Measurements from ENCODE around the gene CACNA1C. TPM values are rescaled to one million over a fixed set of nuclear protein-coding genes. Genes with fewer than 3 reads are reported as not detected.

The CACNA1C gene
- total RNA-seq, 2 experiments from 2014 or later = 0.05 to 0.08 TPM

- peaks cover 0 to 7% of the 10 kb centered on the region in 2 experiments for H3K27me3 ChIP-seq (ENCODE audit: control insufficient read depth in 1 of 2, insufficient read depth in 2 of 2, low read length in 2 of 2)
- no peaks in the 10 kb centered on the region for H3K4me1 ChIP-seq (ENCODE audit: insufficient read depth, low read length)
- intact Hi-C loops (cut with DNase I, micrococcal nuclease) = no loop called here
- ChIA-PET POLR2A (no interaction called here), CTCF (no interaction called here)
- Mint-ChIP-seq H3K4me3 (no peak overlapping the region), H3K27me3 (peaks cover 2% of the 10 kb centered on the region), H3K4me1 (ENCODE audit: low read depth) (no peaks in the 10 kb centered on the region), H3K9me3 (peaks cover 2% of the 10 kb centered on the region), H3K36me3 (ENCODE audit: low read depth) (no peaks in the 10 kb centered on the region), H3K27ac (no peak overlapping the region)
- H3K36me3 ChIP-seq (ENCODE audit: insufficient read depth, low read length) = no peaks in the 10 kb centered on the region
- ATAC-seq (ENCODE audit: poor library complexity) (no peak), DNase-seq (no peak)
- TF ChIP-seq CTCF (IDR thresholded peaks at IDR 0.05) = no peak
- H3K27ac ChIP-seq (ENCODE audit: low read depth in 1 of 2, low read length in 2 of 2) = no peak overlapping the region
- H3K4me3 ChIP-seq (ENCODE audit: low read length) = no peak overlapping the region
- H3K9me3 ChIP-seq (ENCODE audit: control insufficient read depth in 1 of 2, insufficient read depth in 1 of 2, low read length in 2 of 2) = peaks cover 0 to 8% of the 10 kb centered on the region in 2 experiments
Measured at GRCh38 chr12:2439332-2440100, 386.7 kb downstream of the CACNA1C start.

- H3K4me1 Mint-ChIP-seq (ENCODE audit: low read depth) = no peaks in the 10 kb centered on the region
- Histone ChIP-seq H3K27me3 (ENCODE audit: control insufficient read depth in 1 of 2, insufficient read depth in 2 of 2, low read length in 2 of 2) (peaks cover 0 to 4% of the 10 kb centered on the region in 2 experiments), H3K4me1 (ENCODE audit: insufficient read depth, low read length) (no peaks in the 10 kb centered on the region), H3K4me3 (ENCODE audit: low read length) (no peak overlapping the region), H3K36me3 (ENCODE audit: insufficient read depth, low read length) (no peaks in the 10 kb centered on the region), H3K27ac (ENCODE audit: low read depth in 1 of 2, low read length in 2 of 2) (no peak overlapping the region), H3K9me3 (ENCODE audit: control insufficient read depth in 1 of 2, insufficient read depth in 1 of 2, low read length in 2 of 2) (no peaks in the 10 kb centered on the region)
- peaks cover 6% of the 10 kb centered on the region for H3K27me3 Mint-ChIP-seq
- no peak for DNase-seq
- ChIA-PET CTCF (no interaction called here), POLR2A (no interaction called here)
- TF ChIP-seq CTCF (IDR thresholded peaks at IDR 0.05) = no peak
- intact Hi-C loops (cut with DNase I, micrococcal nuclease) = no loop called here
- H3K4me3 Mint-ChIP-seq = no peak overlapping the region
- ATAC-seq (ENCODE audit: poor library complexity) = no peak
- no peak overlapping the region for H3K27ac Mint-ChIP-seq
- no peaks in the 10 kb centered on the region for H3K36me3 Mint-ChIP-seq (ENCODE audit: low read depth)
- no peaks in the 10 kb centered on the region for H3K9me3 Mint-ChIP-seq
Measured at GRCh38 chr12:2443776-2444175, 391.0 kb downstream of the CACNA1C start.

- TF ChIP-seq CTCF (IDR thresholded peaks at IDR 0.05) = no peak
- Mint-ChIP-seq H3K9me3 (no peaks in the 10 kb centered on the region), H3K27me3 (peaks cover 6% of the 10 kb centered on the region)
Measured at GRCh38 chr12:2445968-2446367, 393.2 kb downstream of the CACNA1C start.

More at GRCh38 chr12:2445968-2446367, 393.2 kb downstream of the CACNA1C start:
- no peaks in the 10 kb centered on the region for H3K4me1 Mint-ChIP-seq (ENCODE audit: low read depth)
- no peaks in the 10 kb centered on the region for H3K36me3 ChIP-seq (ENCODE audit: insufficient read depth, low read length)
- H3K4me1 ChIP-seq (ENCODE audit: insufficient read depth, low read length) = peaks cover 2% of the 10 kb centered on the region
- ATAC-seq (ENCODE audit: poor library complexity) = no peak
- POLR2A ChIA-PET = no interaction called here
- H3K36me3 Mint-ChIP-seq (ENCODE audit: low read depth) = no peaks in the 10 kb centered on the region
- H3K27ac Mint-ChIP-seq = no peak overlapping the region
- no peak for DNase-seq
- no peak overlapping the region for H3K27ac ChIP-seq (ENCODE audit: low read depth in 1 of 2, low read length in 2 of 2)
- H3K27me3 ChIP-seq (ENCODE audit: control insufficient read depth in 1 of 2, insufficient read depth in 2 of 2, low read length in 2 of 2) = peaks cover 0 to 4% of the 10 kb centered on the region in 2 experiments
- intact Hi-C loops (cut with DNase I, micrococcal nuclease) = no loop called here
- CTCF ChIA-PET = no interaction called here
- no peak overlapping the region for H3K4me3 Mint-ChIP-seq
- no peak overlapping the region for H3K4me3 ChIP-seq (ENCODE audit: low read length)
- H3K9me3 ChIP-seq (ENCODE audit: control insufficient read depth in 1 of 2, insufficient read depth in 1 of 2, low read length in 2 of 2) = no peaks in the 10 kb centered on the region

Measured in CD4-positive, alpha-beta T cell (primary cell).